NCI-H524 (cell line): ENCODE data around the gene CCDC85C.
A peak's percentile ranks its signal among the peaks of the same experiment; 100 is the strongest.

Experiments used
- DNase-seq, 2 experiments: peaks; one replicate each; lab custom pipeline; 2025; lab: John Stamatoyannopoulos, UW

CCDC85C gene

GRCh38 chr14:99589651-99590530, 14.1 kb downstream of the CCDC85C start:
- no peak for DNase-seq

- DNase-seq = no peak
Observed at GRCh38 chr14:99589031-99589441, 15.0 kb downstream of the CCDC85C start.

- DNase-seq = no peak
Observed at GRCh38 chr14:99587460-99588278, 16.3 kb downstream of the CCDC85C start.

- DNase-seq = no peak
Observed at GRCh38 chr14:99586761-99587459, 17.1 kb downstream of the CCDC85C start.

- no peak for DNase-seq
Observed at GRCh38 chr14:99586054-99586760, 17.8 kb downstream of the CCDC85C start.

GRCh38 chr14:99584823-99585222, 19.2 kb downstream of the CCDC85C start:
- no peak for DNase-seq

- DNase-seq = no peak
Observed at GRCh38 chr14:99581938-99582337, 22.1 kb downstream of the CCDC85C start.

GRCh38 chr14:99581374-99581773, 22.6 kb downstream of the CCDC85C start:
- DNase-seq = no peak

GRCh38 chr14:99579903-99580571, 24.0 kb downstream of the CCDC85C start:
- no peak for DNase-seq

- no peak for DNase-seq
Observed at GRCh38 chr14:99579120-99579836, 24.7 kb downstream of the CCDC85C start.

- DNase-seq = no peak
Observed at GRCh38 chr14:99578541-99579101, 25.4 kb downstream of the CCDC85C start.

GRCh38 chr14:99576761-99577705, 27.0 kb downstream of the CCDC85C start:
- DNase-seq = no peak

- no peak for DNase-seq
Observed at GRCh38 chr14:99576304-99576703, 27.7 kb downstream of the CCDC85C start.

GRCh38 chr14:99575043-99576023, 28.7 kb downstream of the CCDC85C start:
- DNase-seq = peak; percentile 47 to 77

- DNase-seq = peak; percentile 67 to 79
Observed at GRCh38 chr14:99574099-99574880, 29.7 kb downstream of the CCDC85C start.

- DNase-seq = no peak
Observed at GRCh38 chr14:99573436-99574098, 30.4 kb downstream of the CCDC85C start.
